K562 (cell line): ENCODE data around the gene RSRC1. TPM values are rescaled to one million over a fixed set of nuclear protein-coding genes. Genes with fewer than 3 reads are reported as not detected.

Experiments used
- ATAC-seq: fragments of 200-7000 bp; cut with Tn5 transposase; 3 replicates; pipeline ENCODE4 v1.9.1; 2020; ENCODE audit warnings: moderate library complexity
- BruUV-seq: library from RNA; stranded (reverse); fragments of 400-500 nt; replicated peaks from 2 replicates; lab custom pipeline; 2021; lab: Mats Ljungman, UMichigan
- CTCF ChIA-PET: fragments of 300-600 bp; formaldehyde crosslinking; extraction: SDS; loops from one replicate; lab custom pipeline; 2021; ENCODE audit warnings: low intra/inter-chr PET ratio; lab: Yijun Ruan, JAX
- POLR2A ChIA-PET: fragments of 300-600, 350-650 bp; sonication (Branson Sonifier 250); formaldehyde crosslinking; extraction: SDS; loops from one replicate; lab custom pipeline; 2021; ENCODE audit warnings: antibody characterized with exemption, inconsistent platforms; lab: Yijun Ruan, JAX
- DNase-seq, 4 experiments: peaks; one replicate each; pipeline versions ENCODE4 v3.0.0 to v3.0.0-alpha.2; 2011 to 2018; ENCODE audit warnings: low spot score in 3 of 4, mixed read lengths in 3 of 4; ENCODE audit errors: extremely low read depth in 1 of 4
- FAIRE-seq: peaks from 2 replicates; lab custom pipeline; 2011; peaks lifted over from hg19 to GRCh38; lab: Jason Lieb, UNC
- H2AFZ ChIP-seq: 2 replicates; pipeline ENCODE4 v1.6.0; 2011; ENCODE audit warnings: low read depth, low read length, control low read depth, inconsistent platforms
- H3K27ac ChIP-seq: fragments of 200-600 bp; 3 replicates; pipeline ENCODE4 v1.8.0; 2011; ENCODE audit warnings: low read depth, mild to moderate bottlenecking, control low read depth, inconsistent platforms, low read length, moderate library complexity, mixed read lengths; ENCODE audit errors: extremely low read depth
- H3K27me3 ChIP-seq, 2 experiments: fragments of 300-600 bp in 1 of 2; 2 replicates in 1 of 2; 3 replicates in 1 of 2; pipeline versions ENCODE4 v1.6.0 to v1.8.0; 2011; ENCODE audit warnings: inconsistent platforms in 2 of 2, low read length in 2 of 2, mild to moderate bottlenecking in 1 of 2, mixed read lengths in 1 of 2, moderate library complexity in 1 of 2; ENCODE audit not compliant: control insufficient read depth in 2 of 2, insufficient read depth in 2 of 2
- H3K36me3 ChIP-seq: fragments of 300-600 bp; 3 replicates; pipeline ENCODE4 v1.8.0; 2011; ENCODE audit warnings: mild to moderate bottlenecking, low read length, inconsistent platforms; ENCODE audit not compliant: control insufficient read depth, insufficient read depth
- H3K4me1 ChIP-seq, 2 experiments: fragments of 200-600 bp in 1 of 2; replicated peaks in 1 of 2; 2 replicates in 1 of 2; 3 replicates in 1 of 2; pipeline versions ENCODE4 v1.5.1 to v1.8.0; 2011; ENCODE audit warnings: inconsistent platforms in 2 of 2, low read length in 2 of 2, mild to moderate bottlenecking in 1 of 2, mixed read lengths in 1 of 2, moderate library complexity in 1 of 2; ENCODE audit not compliant: control insufficient read depth in 2 of 2, insufficient read depth in 2 of 2
- H3K4me2 ChIP-seq: 2 replicates; pipeline ENCODE4 v1.6.1; 2011; ENCODE audit warnings: low read length, control low read depth, inconsistent platforms, mixed read lengths; ENCODE audit not compliant: insufficient read depth
- H3K4me3 ChIP-seq: fragments of 200-600 bp; sonication (generic), shearing (Covaris generic); 2 replicates; pipeline ENCODE4 v1.5.1; 2016; ENCODE audit warnings: control low read depth, inconsistent platforms
- H3K79me2 ChIP-seq: fragments of 200-600 bp; 3 replicates; pipeline ENCODE4 v1.8.0; 2011; ENCODE audit warnings: low read length, inconsistent platforms; ENCODE audit not compliant: control insufficient read depth, insufficient read depth
- H3K9ac ChIP-seq, 2 experiments: 2 replicates each; pipeline versions ENCODE4 v1.6.0 to v1.6.1; 2011; ENCODE audit warnings: low read depth in 2 of 2, low read length in 2 of 2, control low read depth in 1 of 2, inconsistent platforms in 1 of 2, mild to moderate bottlenecking in 1 of 2, mixed read lengths in 1 of 2; ENCODE audit not compliant: insufficient read depth in 1 of 2
- H3K9me1 ChIP-seq: one replicate; pipeline ENCODE4 v1.6.0; 2011; ENCODE audit warnings: inconsistent platforms, mild to moderate bottlenecking, low read length, moderate library complexity; ENCODE audit not compliant: control insufficient read depth, insufficient read depth
- H3K9me3 ChIP-seq: replicated peaks from 2 replicates; pipeline ENCODE4 v1.5.1; 2011; ENCODE audit warnings: low read depth, low read length, inconsistent platforms; ENCODE audit not compliant: control insufficient read depth, insufficient read depth
- H4K20me1 ChIP-seq: replicated peaks from 2 replicates; pipeline ENCODE4 v1.6.1; 2011; ENCODE audit warnings: low read length, inconsistent platforms, mixed read lengths; ENCODE audit not compliant: control insufficient read depth, insufficient read depth
- CBX1 ChIP-seq: sonication (generic); IDR thresholded peaks from 2 replicates; pipeline ENCODE4 v1.6.1; 2016; ENCODE audit warnings: antibody characterized with exemption, low read depth, mild to moderate bottlenecking
- CCAR2 ChIP-seq: fragments of 200-400 bp; formaldehyde crosslinking; IDR thresholded peaks from 2 replicates; pipeline ENCODE4 v1.6.1; 2017; ENCODE audit warnings: mild to moderate bottlenecking, low read depth, low read length
- CEBPB ChIP-seq: fragments of 450-650 bp; IDR thresholded peaks from 2 replicates; pipeline ENCODE4 v1.6.1; 2016; ENCODE audit warnings: missing genetic modification characterization, missing compliant biosample characterization
- FOXA1 ChIP-seq: fragments of 450-650 bp; IDR thresholded peaks from 2 replicates; pipeline ENCODE4 v1.6.1; 2016; ENCODE audit warnings: mild to moderate bottlenecking, borderline replicate concordance
- NR3C1 ChIP-seq: sonication (generic); formaldehyde crosslinking; IDR thresholded peaks from 2 replicates; pipeline ENCODE4 v1.8.1; 2022; ENCODE audit warnings: missing genetic modification reagents
- PHF21A ChIP-seq: fragments of 450-650 bp; IDR thresholded peaks from 2 replicates; pipeline ENCODE4 v1.6.1; 2017; ENCODE audit warnings: low read depth, borderline replicate concordance
- POLR2B ChIP-seq: fragments of 450-650 bp; IDR thresholded peaks from 2 replicates; pipeline ENCODE4 v1.6.1; 2018; ENCODE audit warnings: low read depth; ENCODE audit not compliant: partially characterized antibody
- TEAD4 ChIP-seq, 2 experiments: sonication (generic) in 1 of 2; formaldehyde crosslinking in 1 of 2; IDR thresholded peaks; 2 replicates each; pipeline versions ENCODE4 v1.6.1 to v1.8.0; 2012 to 2022; ENCODE audit warnings: borderline replicate concordance in 1 of 2, inconsistent platforms in 1 of 2, low read length in 1 of 2, mild to moderate bottlenecking in 1 of 2, missing genetic modification reagents in 1 of 2
- ZNF143 ChIP-seq: sonication (generic); formaldehyde crosslinking; IDR thresholded peaks from 2 replicates; pipeline ENCODE4 v1.9.0; 2022; ENCODE audit warnings: mild to moderate bottlenecking, missing genetic modification reagents
- ZNF316 ChIP-seq: fragments of 450-650 bp; IDR thresholded peaks from 2 replicates; pipeline ENCODE4 v1.6.1; 2016
- WGBS: fragments of 100-300 bp; shearing (Covaris generic); methylation state at CpG from one replicate; pipeline ENCODE4 v1.1.6; 2016; ENCODE audit warnings: low coverage, mixed read lengths; ENCODE audit not compliant: insufficient coverage; ENCODE audit errors: missing lambda C conversion rate; 5-methylcytosine and 5-hydroxymethylcytosine counted together
- in situ Hi-C: fragments of 300-500 bp; cut with MboI; formaldehyde crosslinking; loops from 4 replicates; pipeline ENCODE4 v1.15.0; 2018; ENCODE audit warnings: inconsistent platforms, mixed read lengths
- intact Hi-C: fragments of 100-400 bp; cut with micrococcal nuclease; formaldehyde crosslinking; loops from 2 replicates; pipeline ENCODE4 v1.14.2; 2022
- polyA plus RNA-seq, 8 experiments: library from polyadenylated mRNA; depleted of rRNA in 4 of 8; stranded (reverse) in 5 of 8; unstranded in 3 of 8; fragments of >200 nt; fragmentation: Nextera tagmentation in 2 of 8; fragmentation: Illumina TruSeq in 1 of 8; extraction: Ambion mirVana in 2 of 8; extraction: Trizol in 1 of 8; gene quantifications; 2 replicates each; pipeline versions ENCODE4 v1.2.1 to v1.2.3, GENCODE V29; 2011 to 2014; ENCODE audit warnings: inconsistent platforms in 1 of 8, missing spikeins in 1 of 8
- total RNA-seq, 7 experiments: library from RNA; depleted of rRNA in 6 of 7; stranded (reverse); fragments of >200 nt in 6 of 7; fragmentation: Illumina TruSeq in 2 of 7; extraction: Trizol in 2 of 7; gene quantifications; 2 replicates each; pipeline versions ENCODE4 v1.2.1 to v1.2.3, GENCODE V29; 2011 to 2021; ENCODE audit warnings: low replicate concordance in 1 of 7
- TF ChIP-seq, protein P1 (sequence below): fragments of 450-650 bp; formaldehyde crosslinking; IDR thresholded peaks from 2 replicates; pipeline ENCODE4 v1.4.0; 2022; ENCODE audit warnings: missing genetic modification characterization
- TF ChIP-seq, protein P2 (sequence below): fragments of 450-650 bp; IDR thresholded peaks from 2 replicates; pipeline ENCODE4 v1.7.1; 2018; ENCODE audit warnings: mild to moderate bottlenecking, low read depth; ENCODE audit not compliant: partially characterized antibody
- TF ChIP-seq, protein P3 (sequence below): fragments of 250-450 bp; sonication (Bioruptor Pico); IDR thresholded peaks from 2 replicates; pipeline ENCODE4 v1.8.0; 2021; ENCODE audit warnings: moderate library complexity, mild to moderate bottlenecking, inconsistent platforms

RSRC1 gene
- total and polyA plus RNA-seq, 9 of the 15 experiments (the other 6 are each of a cell fraction or from before 2014, with no cell fraction given): 19.3 to 128 (median 75.5) TPM

DNA sequence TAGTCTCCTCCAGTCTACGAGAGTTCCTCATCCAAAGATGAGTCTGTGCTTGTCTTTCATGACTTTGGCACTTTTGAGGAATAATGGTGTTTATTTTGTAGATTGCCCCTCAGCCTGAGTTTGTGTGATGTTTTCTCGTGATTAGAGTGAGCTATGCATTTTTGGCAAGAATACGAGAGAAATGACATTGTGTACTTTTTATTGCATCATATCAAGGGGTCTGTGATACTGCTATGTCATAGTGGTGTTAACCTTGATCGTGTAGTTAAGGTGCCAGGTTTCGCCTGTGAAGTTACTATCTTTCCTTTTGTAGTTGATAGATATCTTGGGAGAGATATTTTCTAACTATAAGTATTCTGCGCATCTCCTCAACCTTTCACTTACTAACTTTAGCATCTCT, 18.9 kb downstream of the RSRC1 start:
- Histone ChIP-seq H3K27me3 (no peaks in the 10 kb centered on the region), H2AFZ (no peak overlapping the region), H3K36me3 (peaks cover 76% of the 10 kb centered on the region), H3K4me2 (no peak overlapping the region), H3K9me3 (no peaks in the 10 kb centered on the region), H3K4me3 (no peak overlapping the region), H3K79me2 (peaks cover 40% of the 10 kb centered on the region), H3K9me1 (no peaks in the 10 kb centered on the region), H3K27ac (no peak overlapping the region), H3K9ac (no peak overlapping the region), H4K20me1 (no peaks in the 10 kb centered on the region), H3K4me1 (peaks cover 0 to 3% of the 10 kb centered on the region in 2 experiments; a peak in 1 of 5 replicates)
- ATAC-seq (no peak), FAIRE-seq (no peak), DNase-seq (no peak)
- in situ Hi-C loops (no loop called here), intact Hi-C loops (no loop called here)
- BruUV-seq: no TSS peak
- CTCF ChIA-PET: interaction anchor here (0.5 kb wide), 1 partner anchor 661 kb away, joined by 8 read pairs; no protein-coding TSS in a partner anchor
- POLR2A ChIA-PET: interaction anchor here (0.6 to 1.0 kb wide), 3 partner anchors 19 to 906 kb away, joined by 3 to 5 read pairs (median 5); partner anchors contain the start of gene RSRC1
- WGBS: 74% methylated on average over 6 of the region's 6 CpGs
- TF ChIP-seq, protein P1, sequence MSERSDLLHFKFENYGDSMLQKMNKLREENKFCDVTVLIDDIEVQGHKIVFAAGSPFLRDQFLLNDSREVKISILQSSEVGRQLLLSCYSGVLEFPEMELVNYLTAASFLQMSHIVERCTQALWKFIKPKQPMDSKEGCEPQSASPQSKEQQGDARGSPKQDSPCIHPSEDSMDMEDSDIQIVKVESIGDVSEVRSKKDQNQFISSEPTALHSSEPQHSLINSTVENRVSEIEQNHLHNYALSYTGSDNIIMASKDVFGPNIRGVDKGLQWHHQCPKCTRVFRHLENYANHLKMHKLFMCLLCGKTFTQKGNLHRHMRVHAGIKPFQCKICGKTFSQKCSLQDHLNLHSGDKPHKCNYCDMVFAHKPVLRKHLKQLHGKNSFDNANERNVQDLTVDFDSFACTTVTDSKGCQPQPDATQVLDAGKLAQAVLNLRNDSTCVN (CRISPR knock-in tag): no peak
- TF ChIP-seq CEBPB (tag): 0 out of 2 replicates have a peak, but pooled peaks have one; percentile 45
- TF ChIP-seq POLR2B: no peak
- TF ChIP-seq, protein P2, sequence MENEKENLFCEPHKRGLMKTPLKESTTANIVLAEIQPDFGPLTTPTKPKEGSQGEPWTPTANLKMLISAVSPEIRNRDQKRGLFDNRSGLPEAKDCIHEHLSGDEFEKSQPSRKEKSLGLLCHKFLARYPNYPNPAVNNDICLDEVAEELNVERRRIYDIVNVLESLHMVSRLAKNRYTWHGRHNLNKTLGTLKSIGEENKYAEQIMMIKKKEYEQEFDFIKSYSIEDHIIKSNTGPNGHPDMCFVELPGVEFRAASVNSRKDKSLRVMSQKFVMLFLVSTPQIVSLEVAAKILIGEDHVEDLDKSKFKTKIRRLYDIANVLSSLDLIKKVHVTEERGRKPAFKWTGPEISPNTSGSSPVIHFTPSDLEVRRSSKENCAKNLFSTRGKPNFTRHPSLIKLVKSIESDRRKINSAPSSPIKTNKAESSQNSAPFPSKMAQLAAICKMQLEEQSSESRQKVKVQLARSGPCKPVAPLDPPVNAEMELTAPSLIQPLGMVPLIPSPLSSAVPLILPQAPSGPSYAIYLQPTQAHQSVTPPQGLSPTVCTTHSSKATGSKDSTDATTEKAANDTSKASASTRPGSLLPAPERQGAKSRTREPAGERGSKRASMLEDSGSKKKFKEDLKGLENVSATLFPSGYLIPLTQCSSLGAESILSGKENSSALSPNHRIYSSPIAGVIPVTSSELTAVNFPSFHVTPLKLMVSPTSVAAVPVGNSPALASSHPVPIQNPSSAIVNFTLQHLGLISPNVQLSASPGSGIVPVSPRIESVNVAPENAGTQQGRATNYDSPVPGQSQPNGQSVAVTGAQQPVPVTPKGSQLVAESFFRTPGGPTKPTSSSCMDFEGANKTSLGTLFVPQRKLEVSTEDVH: no peak
- TF ChIP-seq TEAD4 (IDR thresholded peaks at IDR 0.05; ENCODE audit: low read length): no peak
- TF ChIP-seq TEAD4 (CRISPR knock-in tag; IDR thresholded peaks at IDR 0.05; ENCODE audit: borderline replicate concordance): no peak
- no peak for TF ChIP-seq ZNF143 (CRISPR knock-in tag)
- TF ChIP-seq CCAR2: no peak
- TF ChIP-seq NR3C1 (CRISPR knock-in tag): no peak
- TF ChIP-seq PHF21A: no peak
- no peak for TF ChIP-seq ZNF316
- TF ChIP-seq, protein P3, sequence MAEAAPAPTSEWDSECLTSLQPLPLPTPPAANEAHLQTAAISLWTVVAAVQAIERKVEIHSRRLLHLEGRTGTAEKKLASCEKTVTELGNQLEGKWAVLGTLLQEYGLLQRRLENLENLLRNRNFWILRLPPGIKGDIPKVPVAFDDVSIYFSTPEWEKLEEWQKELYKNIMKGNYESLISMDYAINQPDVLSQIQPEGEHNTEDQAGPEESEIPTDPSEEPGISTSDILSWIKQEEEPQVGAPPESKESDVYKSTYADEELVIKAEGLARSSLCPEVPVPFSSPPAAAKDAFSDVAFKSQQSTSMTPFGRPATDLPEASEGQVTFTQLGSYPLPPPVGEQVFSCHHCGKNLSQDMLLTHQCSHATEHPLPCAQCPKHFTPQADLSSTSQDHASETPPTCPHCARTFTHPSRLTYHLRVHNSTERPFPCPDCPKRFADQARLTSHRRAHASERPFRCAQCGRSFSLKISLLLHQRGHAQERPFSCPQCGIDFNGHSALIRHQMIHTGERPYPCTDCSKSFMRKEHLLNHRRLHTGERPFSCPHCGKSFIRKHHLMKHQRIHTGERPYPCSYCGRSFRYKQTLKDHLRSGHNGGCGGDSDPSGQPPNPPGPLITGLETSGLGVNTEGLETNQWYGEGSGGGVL: no peak
- no peak for TF ChIP-seq FOXA1
- TF ChIP-seq CBX1: no peak
